Measurements from ENCODE around the gene MT3.

The MT3 gene

GRCh38 chr16:56606476-56607108 lies 17.3 kb downstream of the MT3 start:
- peak overlapping the region; percentile 79 for H3K27ac ChIP-seq
- no peak for TF ChIP-seq ZFX (IDR thresholded peaks at IDR 0.05)
- no peak for TF ChIP-seq CTCF (conservative IDR thresholded peaks at IDR 0.05)

- TF ChIP-seq ZFX (IDR thresholded peaks at IDR 0.05) (no peak), CTCF (conservative IDR thresholded peaks at IDR 0.05) (no peak)
- peak overlapping the region; percentile 79 for H3K27ac ChIP-seq
Measured at GRCh38 chr16:56607109-56607618, 17.8 kb downstream of the MT3 start.

GRCh38 chr16:56607675-56608042 lies 18.3 kb downstream of the MT3 start:
- H3K27ac ChIP-seq, result peak overlapping the region; percentile 79
- no peak for TF ChIP-seq CTCF (conservative IDR thresholded peaks at IDR 0.05)
- no peak for TF ChIP-seq ZFX (IDR thresholded peaks at IDR 0.05)

- TF ChIP-seq CTCF (conservative IDR thresholded peaks at IDR 0.05), result no peak
- no peak for TF ChIP-seq ZFX (IDR thresholded peaks at IDR 0.05)
- peak within 1 kb of the TSS; percentile 79 for H3K27ac ChIP-seq
Measured at GRCh38 chr16:56608043-56608875, 18.9 kb downstream of the MT3 start, which contains the start of gene MT2A. MT2A (plus strand) TSS chr16:56608584; CDS start chr16:56608656, 72 bp downstream.

- H3K27ac ChIP-seq, result peak overlapping the region; percentile 79
- TF ChIP-seq CTCF (conservative IDR thresholded peaks at IDR 0.05) (no peak; the same call in 1 of the 2 replicates), ZFX (IDR thresholded peaks at IDR 0.05) (no peak)
Measured at GRCh38 chr16:56608876-56609462, 19.6 kb downstream of the MT3 start.

- TF ChIP-seq ZFX (IDR thresholded peaks at IDR 0.05) (no peak), CTCF (conservative IDR thresholded peaks at IDR 0.05) (no peak)
- peak overlapping the region; percentile 79 for H3K27ac ChIP-seq
Measured at GRCh38 chr16:56609463-56609921, 20.2 kb downstream of the MT3 start.

Measured in C4-2B (cell line).